HEK293 (cell line): ENCODE results near the gene SPATA31C2.

Experiments
- CTCF ChIA-PET: fragments of 350-600 bp; formaldehyde crosslinking; extraction: SDS; loops from one replicate; lab custom pipeline; 2021; ENCODE audit warnings: antibody characterized with exemption; lab: Yijun Ruan, JAX
- POLR2A ChIA-PET: fragments of 300-600 bp; formaldehyde crosslinking; extraction: SDS; loops from one replicate; lab custom pipeline; 2020; ENCODE audit warnings: antibody characterized with exemption, inconsistent platforms; lab: Yijun Ruan, JAX
- H3K27ac ChIP-seq: fragments of 200-500 bp; sonication (Bioruptor generic); 2 replicates; pipeline ENCODE4 v1.5.1; 2014; ENCODE audit warnings: low read depth, low read length, control low read depth, inconsistent platforms; ENCODE audit errors: extremely low read depth
- H3K36me3 ChIP-seq, 2 experiments: fragments of 200-500 bp in 1 of 2; sonication (Bioruptor generic) in 1 of 2; 1 replicate in 1 of 2; 2 replicates in 1 of 2; pipeline ENCODE4 v1.5.1; 2014 to 2017; ENCODE audit warnings: inconsistent platforms in 2 of 2, low read length in 2 of 2; ENCODE audit not compliant: control insufficient read depth in 2 of 2, insufficient read depth in 1 of 2
- H3K4me1 ChIP-seq: fragments of 200-500 bp; sonication (Bioruptor generic); 2 replicates; pipeline ENCODE4 v1.5.1; 2014; ENCODE audit warnings: mild to moderate bottlenecking, low read length, inconsistent platforms; ENCODE audit not compliant: control insufficient read depth, insufficient read depth
- H3K4me3 ChIP-seq: 2 replicates; pipeline ENCODE4 v1.5.1; 2011; ENCODE audit warnings: low read depth, mild to moderate bottlenecking, control low read depth, low read length, moderate library complexity
- H3K9me3 ChIP-seq: fragments of 200-500 bp; sonication (Bioruptor generic); 2 replicates; pipeline ENCODE4 v1.5.1; 2014; ENCODE audit warnings: low read depth, low read length, inconsistent platforms; ENCODE audit not compliant: control insufficient read depth, insufficient read depth
- GLIS1 ChIP-seq: fragments of 450-650 bp; formaldehyde crosslinking; IDR thresholded peaks from 2 replicates; pipeline ENCODE4 v1.5.1; 2016; ENCODE audit warnings: missing biosample characterization, missing genetic modification characterization
- KLF7 ChIP-seq: fragments of 450-650 bp; formaldehyde crosslinking; IDR thresholded peaks from 2 replicates; pipeline ENCODE4 v1.5.1; 2016; ENCODE audit warnings: missing biosample characterization, missing genetic modification characterization, borderline replicate concordance
- MEIS1 ChIP-seq: sonication (generic); formaldehyde crosslinking; IDR thresholded peaks from 2 replicates; pipeline ENCODE4 v1.8.1; 2022; ENCODE audit warnings: missing genetic modification reagents, mild to moderate bottlenecking, borderline replicate concordance
- ZNF112 ChIP-seq: fragments of 450-650 bp; formaldehyde crosslinking; IDR thresholded peaks from 2 replicates; pipeline ENCODE4 v1.5.0; 2017; ENCODE audit warnings: missing biosample characterization, missing genetic modification characterization
- ZNF248 ChIP-seq: fragments of 450-650 bp; formaldehyde crosslinking; IDR thresholded peaks from 2 replicates; pipeline ENCODE4 v1.5.1; 2017; ENCODE audit warnings: missing biosample characterization, missing genetic modification characterization
- ZNF366 ChIP-seq: fragments of 450-650 bp; formaldehyde crosslinking; conservative IDR thresholded peaks from 2 replicates; pipeline ENCODE4 v1.5.1; 2016; ENCODE audit warnings: missing biosample characterization, missing genetic modification characterization
- ZNF398 ChIP-seq: fragments of 450-650 bp; formaldehyde crosslinking; IDR thresholded peaks from 2 replicates; pipeline ENCODE4 v1.5.1; 2017; ENCODE audit warnings: missing biosample characterization, missing genetic modification characterization
- ZNF449 ChIP-seq: fragments of 450-650 bp; formaldehyde crosslinking; IDR thresholded peaks from 2 replicates; pipeline ENCODE4 v1.5.1; 2017; ENCODE audit warnings: missing biosample characterization, mild to moderate bottlenecking, missing genetic modification characterization, moderate library complexity
- ZNF529 ChIP-seq: fragments of 450-650 bp; formaldehyde crosslinking; IDR thresholded peaks from 2 replicates; pipeline ENCODE4 v1.5.1; 2017; ENCODE audit warnings: missing genetic modification characterization, missing biosample characterization; ENCODE audit not compliant: insufficient replicate concordance
- ZNF560 ChIP-seq: fragments of 450-650 bp; formaldehyde crosslinking; IDR thresholded peaks from 2 replicates; pipeline ENCODE4 v1.5.1; 2017; ENCODE audit warnings: missing biosample characterization, missing genetic modification characterization, borderline replicate concordance
- ZNF664 ChIP-seq: fragments of 450-650 bp; formaldehyde crosslinking; IDR thresholded peaks from 2 replicates; pipeline ENCODE4 v1.5.1; 2016; ENCODE audit warnings: missing biosample characterization, missing genetic modification characterization
- ZNF785 ChIP-seq: fragments of 450-650 bp; formaldehyde crosslinking; IDR thresholded peaks from 2 replicates; pipeline ENCODE4 v1.5.1; 2016; ENCODE audit warnings: missing biosample characterization, missing genetic modification characterization

SPATA31C2 gene

GRCh38 chr9:88084357-88085183, 53.7 kb downstream of the SPATA31C2 start:
- POLR2A ChIA-PET, result no interaction called here
- CTCF ChIA-PET, result interaction anchor here (1.8 kb wide), 1 partner anchor 8 kb away, joined by 4 read pairs; no protein-coding TSS in a partner anchor
- no peaks in the 10 kb centered on the region for H3K9me3 ChIP-seq
- 0 out of 2 replicates have a peak, but pooled peaks cover under 1% of the 10 kb centered on the region for H3K4me1 ChIP-seq
- H3K36me3 ChIP-seq, result no peaks in the 10 kb centered on the region
- H3K4me3 ChIP-seq, result no peak overlapping the region
- no peak overlapping the region for H3K27ac ChIP-seq
- TF ChIP-seq ZNF366 (tag by site-specific recombination) (no peak), ZNF529 (no peak), ZNF398 (tag by site-specific recombination) (no peak), ZNF112 (tag by site-specific recombination) (no peak), GLIS1 (tag by site-specific recombination) (no peak), ZNF248 (tag by site-specific recombination) (no peak), ZNF664 (tag by site-specific recombination) (no peak), ZNF560 (tag by site-specific recombination) (no peak), ZNF785 (no peak), KLF7 (tag by site-specific recombination) (no peak), ZNF449 (tag by site-specific recombination) (no peak), MEIS1 (CRISPR knock-in tag) (no peak)
- TF ChIP-seq, all 188 proteins: peak for 0
